ENCODE data around the gene GJB1.
"Not testable (repeated sequence)": the region's sequence is repeated elsewhere in the genome, so short reads cannot be mapped to it uniquely, and the experiment has no call there.

GRCh38 chrX:71272313-71272712 lies 49.3 kb downstream of the GJB1 start:
- not testable (repeated sequence) for TF ChIP-seq CTCF (IDR thresholded peaks at IDR 0.05); EZH2 (IDR thresholded peaks at IDR 0.05; ENCODE audit: borderline replicate concordance, insufficient read depth, low read depth, low read length, poor library complexity, severe bottlenecking)
